Activated T-cell treated with anti-CD3 and anti-CD28 coated beads, Interleukin-2, amount 50 U/mL, for 24 hours (primary cell): Measurements from ENCODE around the gene IL1B.
"Not testable (repeated sequence)": the region's sequence is repeated elsewhere in the genome, so short reads cannot be mapped to it uniquely, and the experiment has no call there.

Experiments used
- DNase-seq: peaks from one replicate; pipeline ENCODE4 v3.0.0-alpha.2; 2020
- H3K27ac Mint-ChIP-seq: 2 replicates; pipeline ENCODE4 v1.8.0; 2020; ENCODE audit warnings: mild to moderate bottlenecking, mixed read lengths
- H3K27me3 Mint-ChIP-seq: 2 replicates; pipeline ENCODE4 v1.8.0; 2020; ENCODE audit warnings: mixed read lengths
- H3K36me3 Mint-ChIP-seq: 2 replicates; pipeline ENCODE4 v1.8.0; 2020; ENCODE audit warnings: low read depth, mixed read lengths
- H3K4me1 Mint-ChIP-seq: 2 replicates; pipeline ENCODE4 v1.8.0; 2020; ENCODE audit warnings: low read depth, mixed read lengths
- H3K4me3 Mint-ChIP-seq: 2 replicates; pipeline ENCODE4 v1.8.0; 2020; ENCODE audit warnings: mild to moderate bottlenecking, moderate library complexity, mixed read lengths
- H3K9me3 Mint-ChIP-seq: 2 replicates; pipeline ENCODE4 v1.8.0; 2020; ENCODE audit warnings: mixed read lengths

The IL1B gene

DNA sequence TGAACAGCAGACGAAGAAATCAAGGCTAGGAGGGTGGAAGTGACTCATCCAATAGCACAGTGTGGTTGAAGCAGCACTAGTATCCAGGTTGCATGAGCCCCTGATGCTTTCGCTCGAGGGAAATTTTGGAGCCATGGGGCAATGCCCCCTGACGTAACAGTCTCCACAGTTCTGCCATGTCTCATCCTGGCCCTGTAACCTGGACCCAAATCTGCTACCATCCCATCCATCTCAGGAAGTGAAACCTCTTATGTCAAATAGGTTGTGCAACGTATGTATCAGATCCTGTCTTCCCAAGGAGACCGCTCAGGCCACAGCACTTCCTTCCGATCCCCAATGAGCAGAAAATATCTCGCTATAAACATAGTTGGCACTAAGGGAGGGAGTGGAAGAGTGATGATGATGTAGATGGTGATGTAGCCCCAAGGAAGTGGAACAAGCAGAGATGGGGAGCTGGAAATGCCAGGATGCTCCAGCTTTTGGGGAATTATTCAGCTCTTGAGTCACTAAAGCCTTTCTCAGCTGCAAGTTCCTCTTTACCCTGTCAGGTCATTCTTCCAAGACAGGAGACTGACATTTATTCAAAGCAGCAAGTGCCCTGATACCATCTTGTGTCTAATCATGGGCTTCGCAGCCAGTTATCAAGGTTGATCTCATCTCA, 3.0 kb upstream of the IL1B start:
- H3K4me1 Mint-ChIP-seq: peaks cover 2% of the 10 kb centered on the region
- no peaks in the 10 kb centered on the region for H3K9me3 Mint-ChIP-seq
- H3K4me3 Mint-ChIP-seq: no peak overlapping the region
- H3K27ac Mint-ChIP-seq: no peak overlapping the region
- no peak for DNase-seq
- no peaks in the 10 kb centered on the region for H3K36me3 Mint-ChIP-seq
- peaks cover 30% of the 10 kb centered on the region for H3K27me3 Mint-ChIP-seq

DNA sequence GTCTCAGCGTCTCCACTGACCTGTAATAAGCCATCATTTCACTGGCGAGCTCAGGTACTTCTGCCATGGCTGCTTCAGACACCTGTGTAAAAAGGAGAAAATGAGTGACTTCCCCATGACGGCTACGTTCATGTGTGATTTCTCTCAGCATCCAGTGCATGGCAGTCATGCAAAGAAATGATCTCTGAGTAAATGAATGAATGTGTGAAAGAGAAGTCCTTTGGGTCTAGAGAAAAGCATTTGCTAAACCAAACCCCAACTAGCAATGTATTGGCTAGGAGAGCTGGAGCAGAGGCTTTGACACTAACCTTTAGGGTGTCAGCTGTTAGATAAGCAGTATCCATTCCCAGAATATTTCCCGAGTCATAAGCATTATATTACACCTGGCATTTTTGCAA, 417 bp downstream of the IL1B start:
- H3K4me1 Mint-ChIP-seq: peaks cover 5% of the 10 kb centered on the region
- H3K36me3 Mint-ChIP-seq: no peaks in the 10 kb centered on the region
- peaks cover 30% of the 10 kb centered on the region for H3K27me3 Mint-ChIP-seq
- no peaks in the 10 kb centered on the region for H3K9me3 Mint-ChIP-seq
- no peak overlapping the region for H3K27ac Mint-ChIP-seq
- no peak overlapping the region for H3K4me3 Mint-ChIP-seq
- DNase-seq: no peak

DNA sequence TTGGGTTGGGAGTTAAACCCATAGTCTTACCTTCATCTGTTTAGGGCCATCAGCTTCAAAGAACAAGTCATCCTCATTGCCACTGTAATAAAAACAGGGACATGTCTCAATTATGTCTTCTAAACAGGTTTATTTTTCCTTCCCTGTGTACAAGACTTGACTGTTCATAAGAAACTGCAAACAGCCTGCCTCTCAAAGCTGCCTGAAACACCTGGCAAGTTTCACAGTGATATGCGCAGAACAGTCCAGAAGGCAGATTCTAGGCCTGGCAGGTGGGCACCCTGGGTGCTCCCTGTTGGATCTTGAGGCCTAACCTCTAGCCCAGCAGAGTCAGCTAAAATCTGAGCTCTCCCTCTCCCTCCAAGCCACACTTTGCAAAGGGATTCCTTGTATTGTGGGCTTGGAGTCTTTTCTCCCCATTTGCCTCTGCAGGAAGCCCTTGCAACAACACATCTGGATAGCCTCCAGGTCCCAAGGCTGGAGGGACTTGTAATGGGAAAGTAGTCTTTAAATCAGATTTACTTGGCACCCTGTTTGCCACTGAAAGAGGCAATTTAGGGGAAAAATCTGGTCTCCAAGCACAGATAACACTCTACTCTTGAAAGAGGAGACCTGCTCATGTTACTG, 930 bp downstream of the IL1B start:
- Mint-ChIP-seq H3K27me3 (peaks cover 30% of the 10 kb centered on the region), H3K4me3 (no peak overlapping the region), H3K4me1 (peaks cover 5% of the 10 kb centered on the region), H3K36me3 (no peaks in the 10 kb centered on the region), H3K27ac (no peak overlapping the region), H3K9me3 (no peaks in the 10 kb centered on the region)
- no peak for DNase-seq

DNA sequence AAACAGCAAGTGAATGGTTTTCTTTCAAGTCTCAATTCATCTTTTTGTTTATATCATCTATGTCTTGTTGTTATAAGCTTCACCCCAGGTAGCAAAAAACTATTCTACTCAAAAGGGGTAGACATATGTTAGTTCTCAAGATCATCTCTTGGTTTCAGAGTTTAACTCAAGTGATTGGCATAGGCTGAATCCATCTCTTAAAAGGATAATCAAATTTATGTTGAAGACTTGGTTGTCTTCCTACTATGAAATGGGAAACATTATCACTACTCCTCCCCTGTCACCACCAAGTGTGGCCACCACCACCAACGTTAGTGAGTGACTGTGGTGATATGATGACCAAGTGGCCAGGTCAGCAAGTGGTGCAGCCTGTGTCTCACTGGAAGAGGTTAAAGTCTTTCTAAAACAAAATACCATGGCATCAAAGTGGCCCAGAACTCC, 1.5 kb downstream of the IL1B start:
- no peaks in the 10 kb centered on the region for H3K36me3 Mint-ChIP-seq
- peaks cover 5% of the 10 kb centered on the region for H3K4me1 Mint-ChIP-seq
- H3K4me3 Mint-ChIP-seq: no peak overlapping the region
- no peak for DNase-seq
- H3K27ac Mint-ChIP-seq: no peak overlapping the region
- H3K27me3 Mint-ChIP-seq: peaks cover 27% of the 10 kb centered on the region
- no peaks in the 10 kb centered on the region for H3K9me3 Mint-ChIP-seq

DNA sequence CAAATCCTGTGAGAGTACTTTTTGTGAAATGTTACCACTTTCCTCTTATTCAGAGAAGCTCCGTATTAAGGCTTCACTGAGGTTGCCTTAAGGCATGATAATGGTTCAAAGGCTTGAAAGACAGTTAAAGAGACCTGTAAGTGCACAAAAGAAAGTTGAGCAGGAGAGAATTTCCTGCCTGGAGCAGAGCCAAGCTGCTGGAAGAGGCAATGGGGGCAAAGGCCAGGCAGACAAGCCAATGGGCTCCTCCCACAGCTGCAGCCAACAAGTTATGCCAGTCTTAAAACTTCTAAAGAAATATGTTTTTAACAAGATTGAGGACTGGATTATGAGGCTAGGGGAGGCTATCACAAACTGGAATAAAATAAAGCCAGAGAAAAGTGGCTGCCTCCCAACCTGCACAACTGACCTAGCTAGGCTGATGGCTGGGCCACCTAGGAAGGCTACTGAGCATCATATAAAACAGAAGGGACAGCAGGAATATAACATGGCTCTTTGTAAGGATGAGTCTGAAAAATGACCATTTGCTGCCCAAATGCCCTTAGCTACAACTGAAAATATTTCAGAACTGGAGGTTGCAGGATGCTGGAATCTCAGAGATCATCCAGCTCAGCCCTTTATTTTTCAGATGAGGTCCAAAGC, 2.1 kb downstream of the IL1B start:
- DNase-seq: no peak
- Mint-ChIP-seq H3K9me3 (no peaks in the 10 kb centered on the region), H3K4me1 (peaks cover 5% of the 10 kb centered on the region), H3K27me3 (peaks cover 22% of the 10 kb centered on the region), H3K4me3 (no peak overlapping the region), H3K27ac (no peak overlapping the region), H3K36me3 (no peaks in the 10 kb centered on the region)

DNA sequence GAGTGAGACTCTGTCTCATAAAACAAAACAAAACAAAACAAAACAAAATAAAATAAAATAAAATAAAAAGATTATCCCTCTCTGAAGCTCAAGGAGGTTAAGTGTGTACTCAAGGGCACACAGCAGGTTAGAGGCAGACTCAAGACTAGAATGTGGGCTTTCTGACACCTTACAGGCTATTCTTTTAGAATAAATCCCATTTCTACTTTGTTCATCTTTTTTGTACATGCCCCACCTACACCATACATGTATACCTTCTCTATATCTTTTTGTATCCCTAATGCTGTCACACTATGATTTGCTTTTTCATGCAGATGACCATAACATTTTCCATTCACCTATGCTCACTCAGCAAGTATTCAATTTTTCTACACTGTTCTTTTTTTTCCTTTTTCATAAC, 2.6 kb downstream of the IL1B start:
- Mint-ChIP-seq H3K27me3 (peaks cover 21% of the 10 kb centered on the region), H3K27ac (no peak overlapping the region), H3K36me3 (no peaks in the 10 kb centered on the region), H3K4me1 (peaks cover 5% of the 10 kb centered on the region), H3K4me3 (no peak overlapping the region), H3K9me3 (no peaks in the 10 kb centered on the region)
- DNase-seq: no peak

DNA sequence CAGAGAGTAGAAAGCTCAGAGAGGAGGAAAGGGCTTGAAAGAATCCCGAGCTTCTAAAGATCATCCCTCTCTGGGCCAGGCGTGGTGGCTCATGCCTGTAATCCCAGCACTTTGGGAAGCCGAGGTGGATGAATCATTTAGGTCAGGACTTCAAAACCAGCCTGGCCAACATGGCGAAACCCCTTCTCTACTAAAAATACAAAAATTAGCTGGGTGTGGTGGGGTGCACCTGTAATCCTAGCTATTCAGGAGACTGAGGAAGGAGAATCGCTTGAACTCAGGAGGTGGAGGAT, 3.0 kb downstream of the IL1B start:
- not testable (repeated sequence) for H3K4me1 Mint-ChIP-seq, H3K36me3 Mint-ChIP-seq, H3K4me3 Mint-ChIP-seq, H3K27ac Mint-ChIP-seq, H3K9me3 Mint-ChIP-seq, DNase-seq
- H3K27me3 Mint-ChIP-seq: peaks cover 18% of the 10 kb centered on the region

DNA sequence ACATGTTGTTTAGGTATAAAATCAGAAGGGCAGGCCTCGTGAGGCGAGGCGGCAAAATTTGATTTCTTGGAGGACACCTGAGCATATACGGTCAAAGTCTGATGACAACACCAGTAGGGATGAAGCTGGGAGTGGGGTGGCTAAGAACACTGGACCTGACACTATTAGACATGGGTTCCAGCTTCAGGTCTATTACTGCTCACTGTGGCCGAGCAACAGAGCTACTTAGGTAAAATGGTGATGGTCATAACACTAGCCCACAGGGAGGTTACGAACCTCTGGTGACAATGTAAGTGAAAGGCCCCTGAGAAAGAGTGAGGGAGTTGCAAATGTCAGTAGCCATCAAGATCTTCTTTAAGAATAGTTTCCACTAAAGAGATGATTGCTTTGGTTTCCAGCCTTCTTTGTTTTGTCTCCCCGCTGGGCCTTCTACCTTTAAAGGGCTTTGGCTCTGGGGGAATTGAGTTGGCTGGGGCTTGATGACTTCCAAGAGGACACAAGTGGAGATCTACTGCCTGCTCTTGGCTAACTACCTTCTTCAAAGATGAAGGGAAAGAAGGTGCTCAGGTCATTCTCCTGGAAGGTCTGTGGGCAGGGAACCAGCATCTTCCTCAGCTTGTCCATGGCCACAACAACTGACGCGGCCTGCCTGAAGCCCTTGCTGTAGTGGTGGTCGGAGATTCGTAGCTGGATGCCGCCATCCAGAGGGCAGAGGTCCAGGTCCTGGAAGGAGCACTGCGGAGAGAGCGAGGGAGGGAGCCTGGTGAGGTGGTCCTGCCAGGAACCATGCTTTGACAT, 3.5 kb downstream of the IL1B start:
- Mint-ChIP-seq H3K4me1 (peaks cover 5% of the 10 kb centered on the region), H3K27ac (no peak overlapping the region), H3K4me3 (no peak overlapping the region), H3K36me3 (no peaks in the 10 kb centered on the region), H3K27me3 (peaks cover 18% of the 10 kb centered on the region), H3K9me3 (no peaks in the 10 kb centered on the region)
- no peak for DNase-seq

DNA sequence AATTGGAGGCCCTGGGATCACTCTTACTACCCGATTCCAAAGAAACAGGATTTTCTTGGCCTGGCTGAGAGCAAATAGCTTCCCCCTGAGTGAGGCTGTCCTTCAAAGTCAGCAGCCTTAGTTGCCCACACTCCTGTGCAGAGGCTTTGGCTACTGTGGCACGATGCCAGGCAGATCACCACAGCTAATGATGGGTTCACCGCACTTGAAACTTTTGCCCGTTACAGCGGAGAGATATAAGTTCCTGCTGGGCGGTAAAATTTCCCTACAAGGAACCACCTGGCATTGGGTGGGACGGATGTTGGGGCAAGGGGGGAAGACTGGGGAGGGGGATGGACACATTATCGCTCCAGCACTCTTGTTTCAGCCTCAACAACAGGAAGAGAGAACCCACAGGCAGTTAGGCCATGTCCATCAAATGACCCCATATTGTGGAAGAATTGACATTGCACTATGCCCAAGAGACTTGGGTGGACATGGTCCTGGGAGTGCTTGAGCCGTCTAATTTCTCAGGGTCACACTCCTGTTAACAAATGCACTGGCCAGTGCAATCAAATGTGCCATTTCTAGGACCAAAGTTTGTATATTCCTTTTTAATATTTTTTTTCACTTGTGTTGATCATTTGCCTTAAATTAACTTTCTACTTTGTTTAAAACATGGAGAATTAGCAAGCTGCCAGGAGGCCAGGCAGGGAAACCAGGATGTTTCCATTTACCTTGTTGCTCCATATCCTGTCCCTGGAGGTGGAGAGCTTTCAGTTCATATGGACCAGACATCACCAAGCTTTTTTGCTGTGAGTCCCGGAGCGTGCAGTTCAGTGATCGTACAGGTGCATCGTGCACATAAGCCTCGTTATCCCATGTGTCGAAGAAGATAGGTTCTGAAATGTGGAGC, 4.4 kb downstream of the IL1B start:
- H3K4me3 Mint-ChIP-seq: no peak overlapping the region
- H3K27ac Mint-ChIP-seq: no peak overlapping the region
- no peaks in the 10 kb centered on the region for H3K9me3 Mint-ChIP-seq
- H3K27me3 Mint-ChIP-seq: peaks cover 18% of the 10 kb centered on the region
- DNase-seq: no peak
- H3K4me1 Mint-ChIP-seq: peaks cover 5% of the 10 kb centered on the region
- no peaks in the 10 kb centered on the region for H3K36me3 Mint-ChIP-seq

DNA sequence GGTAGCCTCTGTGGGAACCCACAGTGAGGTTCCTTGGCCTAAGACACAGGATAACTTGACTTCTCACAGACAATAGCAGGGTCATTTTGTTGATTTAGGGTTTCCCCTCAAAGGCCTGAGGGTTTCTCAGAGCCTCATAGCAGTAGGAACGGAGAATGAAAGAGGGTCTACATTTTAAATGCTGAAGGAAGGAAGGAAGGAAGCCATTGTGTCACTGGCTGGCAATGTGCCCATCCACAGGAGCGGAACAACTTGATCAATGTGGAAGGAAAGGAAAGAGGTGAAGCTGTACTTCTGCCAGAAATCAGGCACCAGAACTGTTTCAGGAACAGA, 5.1 kb downstream of the IL1B start:
- H3K4me1 Mint-ChIP-seq: peaks cover 5% of the 10 kb centered on the region
- H3K27me3 Mint-ChIP-seq: peaks cover 16% of the 10 kb centered on the region
- no peak for DNase-seq
- no peak overlapping the region for H3K27ac Mint-ChIP-seq
- H3K9me3 Mint-ChIP-seq: no peaks in the 10 kb centered on the region
- H3K4me3 Mint-ChIP-seq: no peak overlapping the region
- H3K36me3 Mint-ChIP-seq: no peaks in the 10 kb centered on the region

DNA sequence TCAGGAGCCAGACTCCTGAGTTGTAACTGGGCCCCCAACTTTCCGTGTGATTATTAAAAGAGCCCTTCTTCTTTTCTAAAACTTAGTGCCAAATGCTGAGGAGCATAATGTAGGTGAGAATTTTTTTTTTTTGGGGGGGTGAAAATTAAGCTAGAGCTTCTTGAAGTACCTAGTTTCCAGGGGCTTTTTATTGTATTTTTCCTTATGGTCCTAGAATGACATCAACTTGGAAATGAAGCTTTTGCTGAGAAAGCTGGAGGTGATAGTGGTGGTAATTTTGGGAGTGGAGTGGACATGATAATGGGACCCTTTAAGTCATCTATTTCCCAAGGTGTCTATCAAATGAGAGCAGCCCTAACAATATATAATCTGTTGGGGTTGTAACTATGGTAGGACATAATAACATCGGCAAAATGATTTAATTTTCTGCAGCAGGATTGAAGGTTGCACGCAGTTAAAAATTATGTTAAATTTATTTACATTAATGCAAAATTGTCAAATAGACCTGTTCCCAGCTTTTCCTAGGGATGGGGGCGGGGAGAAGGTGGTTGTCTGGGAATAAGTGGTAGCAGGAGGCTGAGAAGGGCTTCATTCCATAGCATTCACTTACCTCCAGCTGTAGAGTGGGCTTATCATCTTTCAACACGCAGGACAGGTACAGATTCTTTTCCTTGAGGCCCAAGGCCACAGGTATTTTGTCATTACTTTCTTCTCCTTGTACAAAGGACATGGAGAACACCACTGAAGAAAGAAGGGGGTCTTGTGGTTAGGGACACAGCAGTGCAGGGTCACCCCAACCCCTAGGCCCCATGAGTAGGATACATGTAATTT, 5.7 kb downstream of the IL1B start:
- no peaks in the 10 kb centered on the region for H3K36me3 Mint-ChIP-seq
- peaks cover 3% of the 10 kb centered on the region for H3K4me1 Mint-ChIP-seq
- H3K27ac Mint-ChIP-seq: no peak overlapping the region
- no peak for DNase-seq
- H3K9me3 Mint-ChIP-seq: no peaks in the 10 kb centered on the region
- H3K4me3 Mint-ChIP-seq: no peak overlapping the region
- peaks cover 16% of the 10 kb centered on the region for H3K27me3 Mint-ChIP-seq

DNA sequence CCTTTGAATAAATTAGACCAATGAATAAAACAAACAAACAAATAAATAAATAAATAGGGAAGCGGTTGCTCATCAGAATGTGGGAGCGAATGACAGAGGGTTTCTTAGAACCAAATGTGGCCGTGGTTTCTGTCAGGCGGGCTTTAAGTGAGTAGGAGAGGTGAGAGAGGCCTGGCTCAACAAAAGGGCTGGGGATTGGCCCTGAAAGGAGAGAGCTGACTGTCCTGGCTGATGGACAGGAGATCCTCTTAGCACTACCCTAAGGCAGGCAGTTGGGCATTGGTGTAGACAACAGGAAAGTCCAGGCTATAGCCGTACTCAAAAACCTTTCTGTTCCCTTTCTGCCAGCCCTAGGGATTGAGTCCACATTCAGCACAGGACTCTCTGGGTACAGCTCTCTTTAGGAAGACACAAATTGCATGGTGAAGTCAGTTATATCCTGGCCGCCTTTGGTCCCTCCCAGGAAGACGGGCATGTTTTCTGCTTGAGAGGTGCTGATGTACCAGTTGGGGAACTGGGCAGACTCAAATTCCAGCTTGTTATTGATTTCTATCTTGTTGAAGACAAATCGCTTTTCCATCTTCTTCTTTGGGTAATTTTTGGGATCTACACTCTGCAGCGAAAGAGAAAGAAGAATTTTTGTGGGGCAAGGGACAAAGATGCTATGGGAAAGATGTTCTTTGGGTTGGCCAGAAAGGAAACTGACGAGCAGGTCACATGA, 6.5 kb downstream of the IL1B start:
- peaks cover 16% of the 10 kb centered on the region for H3K27me3 Mint-ChIP-seq
- no peaks in the 10 kb centered on the region for H3K9me3 Mint-ChIP-seq

More for the DNA sequence above, 6.5 kb downstream of the IL1B start:
- H3K36me3 Mint-ChIP-seq: no peaks in the 10 kb centered on the region
- peaks cover 3% of the 10 kb centered on the region for H3K4me1 Mint-ChIP-seq
- no peak overlapping the region for H3K4me3 Mint-ChIP-seq
- no peak for DNase-seq
- H3K27ac Mint-ChIP-seq: no peak overlapping the region
